GM23338 (cell line): Measurements from ENCODE around the gene GRIP2. TPM values are rescaled to one million over a fixed set of nuclear protein-coding genes. Genes with fewer than 3 reads are reported as not detected.

ENCODE experiments used
- ATAC-seq: fragments of 200-7000 bp; cut with Tn5 transposase; 3 replicates; pipeline ENCODE4 v1.9.1; 2020
- DNase-seq: peaks from one replicate; pipeline ENCODE4 v3.0.0-alpha.2; 2015; ENCODE audit warnings: low spot score
- H2AFZ ChIP-seq: fragments of 200-600 bp; sonication (generic); 2 replicates; pipeline ENCODE4 v1.8.0; 2016; ENCODE audit warnings: antibody characterized with exemption, mild to moderate bottlenecking, moderate library complexity
- H3F3A ChIP-seq: fragments of 200-600 bp; sonication (generic); replicated peaks from 2 replicates; pipeline ENCODE4 v1.8.0; 2017; ENCODE audit warnings: antibody characterized with exemption, mixed run types, low read depth
- H3K27ac ChIP-seq: fragments of 200-600 bp; sonication (generic); 2 replicates; pipeline ENCODE4 v1.6.1; 2016; ENCODE audit warnings: low read depth
- H3K27me3 ChIP-seq: fragments of 200-600 bp; sonication (generic); 2 replicates; pipeline ENCODE4 v1.8.0; 2016; ENCODE audit warnings: mild to moderate bottlenecking, mixed run types, moderate library complexity; ENCODE audit not compliant: insufficient read depth
- H3K36me3 ChIP-seq: fragments of 200-600 bp; sonication (generic); 2 replicates; pipeline ENCODE4 v1.8.0; 2016; ENCODE audit warnings: mild to moderate bottlenecking; ENCODE audit not compliant: insufficient read depth
- H3K4me1 ChIP-seq: fragments of 200-600 bp; sonication (generic); 2 replicates; pipeline ENCODE4 v1.8.0; 2016; ENCODE audit warnings: mild to moderate bottlenecking, moderate library complexity; ENCODE audit not compliant: insufficient read depth
- H3K4me2 ChIP-seq: fragments of 200-600 bp; sonication (generic); 2 replicates; pipeline ENCODE4 v1.7.1; 2017; ENCODE audit warnings: mixed run types
- H3K4me3 ChIP-seq: fragments of 200-600 bp; sonication (generic); 2 replicates; pipeline ENCODE4 v1.6.1; 2016; ENCODE audit warnings: mixed run types
- H3K79me2 ChIP-seq: fragments of 200-600 bp; sonication (generic); replicated peaks from 2 replicates; pipeline ENCODE4 v1.8.0; 2017; ENCODE audit warnings: mild to moderate bottlenecking; ENCODE audit not compliant: insufficient read depth
- H3K9me2 ChIP-seq: fragments of 200-600 bp; sonication (generic); 2 replicates; pipeline ENCODE4 v1.8.0; 2017; ENCODE audit not compliant: insufficient read depth
- H4K20me1 ChIP-seq: fragments of 200-600 bp; sonication (generic); replicated peaks from 2 replicates; pipeline ENCODE4 v1.8.0; 2017; ENCODE audit warnings: mild to moderate bottlenecking; ENCODE audit not compliant: insufficient read depth
- H3K27ac Mint-ChIP-seq: 2 replicates; pipeline ENCODE4 v1.8.0; 2020; ENCODE audit warnings: inconsistent platforms, mild to moderate bottlenecking, moderate library complexity, mixed read lengths
- H3K27me3 Mint-ChIP-seq: 3 replicates; pipeline ENCODE4 v1.8.0; 2022; ENCODE audit warnings: low read depth, mild to moderate bottlenecking, moderate library complexity, mixed read lengths, inconsistent platforms; ENCODE audit not compliant: insufficient read depth, poor library complexity
- H3K36me3 Mint-ChIP-seq: 3 replicates; pipeline ENCODE4 v1.8.0; 2021; ENCODE audit warnings: low read depth, mild to moderate bottlenecking, inconsistent platforms, moderate library complexity, mixed read lengths
- H3K4me1 Mint-ChIP-seq: 3 replicates; pipeline ENCODE4 v1.8.0; 2020; ENCODE audit warnings: mild to moderate bottlenecking, inconsistent platforms, mixed read lengths
- H3K4me3 Mint-ChIP-seq: 3 replicates; pipeline ENCODE4 v1.8.0; 2021; ENCODE audit warnings: moderate library complexity, mild to moderate bottlenecking, inconsistent platforms, mixed read lengths
- H3K9me3 Mint-ChIP-seq: 3 replicates; pipeline ENCODE4 v1.8.0; 2020; ENCODE audit warnings: moderate library complexity, mild to moderate bottlenecking, inconsistent platforms, mixed read lengths
- CREB1 ChIP-seq: fragments of 250-450 bp; sonication (Bioruptor Pico); IDR thresholded peaks from 2 replicates; pipeline ENCODE4 v1.5.0; 2020; ENCODE audit warnings: low read depth, mild to moderate bottlenecking, moderate library complexity
- EZH2phosphoT487 ChIP-seq: fragments of 200-600 bp; sonication (generic); IDR thresholded peaks from one replicate; pipeline ENCODE4 v1.8.1; 2018; ENCODE audit warnings: antibody characterized with exemption; ENCODE audit not compliant: unreplicated experiment
- POLR2AphosphoS5 ChIP-seq: IDR thresholded peaks from 2 replicates; pipeline ENCODE4 v1.6.1; 2016; ENCODE audit warnings: antibody characterized with exemption, low read depth
- REST ChIP-seq: IDR thresholded peaks from one replicate; pipeline ENCODE4 v1.6.1; 2018; ENCODE audit warnings: antibody characterized with exemption; ENCODE audit not compliant: unreplicated experiment
- STAT1 ChIP-seq: IDR thresholded peaks from one replicate; pipeline ENCODE4 v1.6.1; 2016; ENCODE audit warnings: antibody characterized with exemption; ENCODE audit not compliant: unreplicated experiment
- ZNF114 ChIP-seq: fragments of 250-450 bp; sonication (Bioruptor Pico); IDR thresholded peaks from 2 replicates; pipeline ENCODE4 v1.5.0; 2020; ENCODE audit warnings: mild to moderate bottlenecking, moderate library complexity
- ZNF331 ChIP-seq: fragments of 250-450 bp; sonication (Bioruptor Pico); IDR thresholded peaks from 2 replicates; pipeline ENCODE4 v1.5.0; 2020; ENCODE audit warnings: low read depth, mild to moderate bottlenecking, moderate library complexity
- polyA plus RNA-seq: library from polyadenylated mRNA; unstranded; fragments of >200 nt; fragmentation: Nextera tagmentation; extraction: Ambion mirVana; gene quantifications from 2 replicates; pipeline ENCODE4 v1.2.1, GENCODE V29; 2016
- total RNA-seq: library from RNA; depleted of rRNA; stranded (reverse); fragments of >200 nt; shearing (Covaris generic); gene quantifications from 2 replicates; pipeline ENCODE4 v1.2.3, GENCODE V29; 2014
- TF ChIP-seq, protein P1 (sequence below), 2 experiments: fragments of 200-600 bp in 1 of 2; sonication (generic) in 1 of 2; conservative IDR thresholded peaks; 2 replicates each; pipeline versions ENCODE4 v1.5.1 to v1.6.1; 2016 to 2017; ENCODE audit warnings: antibody characterized with exemption in 2 of 2, low read depth in 2 of 2, mild to moderate bottlenecking in 2 of 2, moderate library complexity in 1 of 2
- TF ChIP-seq, protein P2 (sequence below): fragments of 250-450 bp; sonication (Bioruptor Pico); IDR thresholded peaks from 2 replicates; pipeline ENCODE4 v1.5.0; 2020; ENCODE audit warnings: mild to moderate bottlenecking, moderate library complexity

Gene GRIP2
- total and polyA plus RNA-seq, 2 experiments from 2014 or later = 3.6 to 5.8 TPM

DNA sequence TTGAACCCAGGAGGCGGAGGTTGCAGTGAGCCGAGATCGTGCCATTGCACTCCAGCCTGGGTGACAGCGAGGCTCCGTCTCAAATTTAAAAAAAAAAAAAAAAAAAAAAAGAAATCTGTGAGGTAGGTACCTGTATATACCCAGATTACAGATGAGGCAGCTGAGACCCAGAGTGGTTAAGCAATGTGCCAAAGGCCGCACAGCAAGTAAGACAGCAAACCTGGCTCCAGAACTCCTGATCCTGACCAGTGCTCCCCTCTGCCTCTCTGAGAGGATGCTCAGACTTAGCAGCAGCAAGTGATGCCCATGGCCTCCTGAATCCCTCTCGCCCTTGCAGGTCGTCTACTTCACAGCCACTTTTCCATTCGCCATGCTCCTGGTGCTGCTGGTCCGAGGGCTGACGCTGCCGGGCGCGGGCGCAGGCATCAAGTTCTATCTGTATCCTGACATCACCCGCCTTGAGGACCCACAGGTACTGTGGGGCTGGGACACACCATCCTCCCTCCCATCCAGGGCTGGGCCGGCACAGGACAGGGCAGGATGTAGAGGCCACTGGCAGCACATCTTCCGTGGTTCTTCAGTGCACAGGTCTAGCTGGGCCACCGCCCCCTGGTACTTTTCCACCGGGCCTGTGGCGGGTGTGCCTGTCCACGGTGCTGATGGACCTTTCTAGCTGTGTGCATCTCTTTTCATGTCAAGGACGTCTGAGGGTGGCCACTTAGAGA, 73.8 kb downstream of the GRIP2 start:
- no peak overlapping the region for H3K27ac ChIP-seq
- peaks cover 39% of the 10 kb centered on the region for H3K36me3 Mint-ChIP-seq
- H3K27me3 Mint-ChIP-seq = peaks cover 7% of the 10 kb centered on the region
- H3F3A ChIP-seq = 0 out of 2 replicates have a peak, but pooled peaks cover 7% of the 10 kb centered on the region
- no peak for DNase-seq
- no peaks in the 10 kb centered on the region for H3K79me2 ChIP-seq
- H3K27ac Mint-ChIP-seq = no peak overlapping the region
- no peak for TF ChIP-seq CREB1
- no peak for TF ChIP-seq REST
- no peak for TF ChIP-seq ZNF331 (CRISPR knock-in tag)
- no peak; the same call in 1 of the 2 replicates for TF ChIP-seq POLR2AphosphoS5
- TF ChIP-seq, protein P1, sequence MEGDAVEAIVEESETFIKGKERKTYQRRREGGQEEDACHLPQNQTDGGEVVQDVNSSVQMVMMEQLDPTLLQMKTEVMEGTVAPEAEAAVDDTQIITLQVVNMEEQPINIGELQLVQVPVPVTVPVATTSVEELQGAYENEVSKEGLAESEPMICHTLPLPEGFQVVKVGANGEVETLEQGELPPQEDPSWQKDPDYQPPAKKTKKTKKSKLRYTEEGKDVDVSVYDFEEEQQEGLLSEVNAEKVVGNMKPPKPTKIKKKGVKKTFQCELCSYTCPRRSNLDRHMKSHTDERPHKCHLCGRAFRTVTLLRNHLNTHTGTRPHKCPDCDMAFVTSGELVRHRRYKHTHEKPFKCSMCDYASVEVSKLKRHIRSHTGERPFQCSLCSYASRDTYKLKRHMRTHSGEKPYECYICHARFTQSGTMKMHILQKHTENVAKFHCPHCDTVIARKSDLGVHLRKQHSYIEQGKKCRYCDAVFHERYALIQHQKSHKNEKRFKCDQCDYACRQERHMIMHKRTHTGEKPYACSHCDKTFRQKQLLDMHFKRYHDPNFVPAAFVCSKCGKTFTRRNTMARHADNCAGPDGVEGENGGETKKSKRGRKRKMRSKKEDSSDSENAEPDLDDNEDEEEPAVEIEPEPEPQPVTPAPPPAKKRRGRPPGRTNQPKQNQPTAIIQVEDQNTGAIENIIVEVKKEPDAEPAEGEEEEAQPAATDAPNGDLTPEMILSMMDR (conservative IDR thresholded peaks at IDR 0.05; ENCODE audit: low read depth in 2 of 2) = no peak
- TF ChIP-seq EZH2phosphoT487 = no peak
- no peak for ATAC-seq
- no peak overlapping the region for H2AFZ ChIP-seq
- no peak overlapping the region for H3K4me2 ChIP-seq
- H3K36me3 ChIP-seq = peaks cover 11% of the 10 kb centered on the region
- H4K20me1 ChIP-seq = peaks cover 8% of the 10 kb centered on the region
- no peaks in the 10 kb centered on the region for H3K9me3 Mint-ChIP-seq
- no peaks in the 10 kb centered on the region for H3K27me3 ChIP-seq
- peaks cover 10% of the 10 kb centered on the region for H3K4me1 Mint-ChIP-seq
- no peaks in the 10 kb centered on the region for H3K4me1 ChIP-seq
- H3K4me3 ChIP-seq = no peak overlapping the region
- no peak overlapping the region for H3K4me3 Mint-ChIP-seq
- H3K9me2 ChIP-seq = no peaks in the 10 kb centered on the region

GRCh38 chr3:14465425-14465824, 74.7 kb downstream of the GRIP2 start:
- no peak overlapping the region for H3K4me3 ChIP-seq
- H3K27me3 ChIP-seq = no peaks in the 10 kb centered on the region
- H3K9me2 ChIP-seq = no peaks in the 10 kb centered on the region
- no peak overlapping the region for H3K27ac ChIP-seq
- H3K79me2 ChIP-seq = no peaks in the 10 kb centered on the region
- H3F3A ChIP-seq = 0 out of 2 replicates have a peak, but pooled peaks cover 7% of the 10 kb centered on the region
- Mint-ChIP-seq H3K27me3 (peaks cover 7% of the 10 kb centered on the region), H3K27ac (no peak overlapping the region), H3K4me3 (no peak overlapping the region), H3K9me3 (no peaks in the 10 kb centered on the region), H3K4me1 (peaks cover 10% of the 10 kb centered on the region), H3K36me3 (peaks cover 44% of the 10 kb centered on the region)
- H2AFZ ChIP-seq = no peak overlapping the region
- no peak for ATAC-seq
- no peak overlapping the region for H3K4me2 ChIP-seq
- peaks cover 8% of the 10 kb centered on the region for H4K20me1 ChIP-seq
- no peaks in the 10 kb centered on the region for H3K4me1 ChIP-seq
- peaks cover 9% of the 10 kb centered on the region for H3K36me3 ChIP-seq
- DNase-seq = no peak
- TF ChIP-seq, protein P2, sequence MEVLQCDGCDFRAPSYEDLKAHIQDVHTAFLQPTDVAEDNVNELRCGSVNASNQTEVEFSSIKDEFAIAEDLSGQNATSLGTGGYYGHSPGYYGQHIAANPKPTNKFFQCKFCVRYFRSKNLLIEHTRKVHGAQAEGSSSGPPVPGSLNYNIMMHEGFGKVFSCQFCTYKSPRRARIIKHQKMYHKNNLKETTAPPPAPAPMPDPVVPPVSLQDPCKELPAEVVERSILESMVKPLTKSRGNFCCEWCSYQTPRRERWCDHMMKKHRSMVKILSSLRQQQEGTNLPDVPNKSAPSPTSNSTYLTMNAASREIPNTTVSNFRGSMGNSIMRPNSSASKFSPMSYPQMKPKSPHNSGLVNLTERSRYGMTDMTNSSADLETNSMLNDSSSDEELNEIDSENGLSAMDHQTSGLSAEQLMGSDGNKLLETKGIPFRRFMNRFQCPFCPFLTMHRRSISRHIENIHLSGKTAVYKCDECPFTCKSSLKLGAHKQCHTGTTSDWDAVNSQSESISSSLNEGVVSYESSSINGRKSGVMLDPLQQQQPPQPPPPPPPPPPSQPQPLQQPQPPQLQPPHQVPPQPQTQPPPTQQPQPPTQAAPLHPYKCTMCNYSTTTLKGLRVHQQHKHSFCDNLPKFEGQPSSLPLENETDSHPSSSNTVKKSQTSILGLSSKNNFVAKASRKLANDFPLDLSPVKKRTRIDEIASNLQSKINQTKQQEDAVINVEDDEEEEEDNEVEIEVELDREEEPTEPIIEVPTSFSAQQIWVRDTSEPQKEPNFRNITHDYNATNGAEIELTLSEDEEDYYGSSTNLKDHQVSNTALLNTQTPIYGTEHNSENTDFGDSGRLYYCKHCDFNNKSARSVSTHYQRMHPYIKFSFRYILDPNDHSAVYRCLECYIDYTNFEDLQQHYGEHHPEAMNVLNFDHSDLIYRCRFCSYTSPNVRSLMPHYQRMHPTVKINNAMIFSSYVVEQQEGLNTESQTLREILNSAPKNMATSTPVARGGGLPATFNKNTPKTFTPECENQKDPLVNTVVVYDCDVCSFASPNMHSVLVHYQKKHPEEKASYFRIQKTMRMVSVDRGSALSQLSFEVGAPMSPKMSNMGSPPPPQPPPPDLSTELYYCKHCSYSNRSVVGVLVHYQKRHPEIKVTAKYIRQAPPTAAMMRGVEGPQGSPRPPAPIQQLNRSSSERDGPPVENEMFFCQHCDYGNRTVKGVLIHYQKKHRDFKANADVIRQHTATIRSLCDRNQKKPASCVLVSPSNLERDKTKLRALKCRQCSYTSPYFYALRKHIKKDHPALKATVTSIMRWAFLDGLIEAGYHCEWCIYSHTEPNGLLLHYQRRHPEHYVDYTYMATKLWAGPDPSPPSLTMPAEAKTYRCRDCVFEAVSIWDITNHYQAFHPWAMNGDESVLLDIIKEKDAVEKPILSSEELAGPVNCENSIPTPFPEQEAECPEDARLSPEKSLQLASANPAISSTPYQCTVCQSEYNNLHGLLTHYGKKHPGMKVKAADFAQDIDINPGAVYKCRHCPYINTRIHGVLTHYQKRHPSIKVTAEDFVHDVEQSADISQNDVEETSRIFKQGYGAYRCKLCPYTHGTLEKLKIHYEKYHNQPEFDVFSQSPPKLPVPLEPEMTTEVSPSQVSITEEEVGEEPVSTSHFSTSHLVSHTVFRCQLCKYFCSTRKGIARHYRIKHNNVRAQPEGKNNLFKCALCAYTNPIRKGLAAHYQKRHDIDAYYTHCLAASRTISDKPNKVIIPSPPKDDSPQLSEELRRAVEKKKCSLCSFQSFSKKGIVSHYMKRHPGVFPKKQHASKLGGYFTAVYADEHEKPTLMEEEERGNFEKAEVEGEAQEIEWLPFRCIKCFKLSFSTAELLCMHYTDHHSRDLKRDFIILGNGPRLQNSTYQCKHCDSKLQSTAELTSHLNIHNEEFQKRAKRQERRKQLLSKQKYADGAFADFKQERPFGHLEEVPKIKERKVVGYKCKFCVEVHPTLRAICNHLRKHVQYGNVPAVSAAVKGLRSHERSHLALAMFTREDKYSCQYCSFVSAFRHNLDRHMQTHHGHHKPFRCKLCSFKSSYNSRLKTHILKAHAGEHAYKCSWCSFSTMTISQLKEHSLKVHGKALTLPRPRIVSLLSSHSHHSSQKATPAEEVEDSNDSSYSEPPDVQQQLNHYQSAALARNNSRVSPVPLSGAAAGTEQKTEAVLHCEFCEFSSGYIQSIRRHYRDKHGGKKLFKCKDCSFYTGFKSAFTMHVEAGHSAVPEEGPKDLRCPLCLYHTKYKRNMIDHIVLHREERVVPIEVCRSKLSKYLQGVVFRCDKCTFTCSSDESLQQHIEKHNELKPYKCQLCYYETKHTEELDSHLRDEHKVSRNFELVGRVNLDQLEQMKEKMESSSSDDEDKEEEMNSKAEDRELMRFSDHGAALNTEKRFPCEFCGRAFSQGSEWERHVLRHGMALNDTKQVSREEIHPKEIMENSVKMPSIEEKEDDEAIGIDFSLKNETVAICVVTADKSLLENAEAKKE (CRISPR knock-in tag) = no peak
- TF ChIP-seq EZH2phosphoT487 (no peak), ZNF114 (no peak), STAT1 (no peak)
